Epithelial cell of esophagus (primary cell): ENCODE measurements around the gene SHOC1.
"Not testable (repeated sequence)": the region's sequence is repeated elsewhere in the genome, so short reads cannot be mapped to it uniquely, and the experiment has no call there.

Experiments used
- DNase-seq: peaks from one replicate; pipeline ENCODE4 v3.0.0; 2010; ENCODE audit warnings: low read depth
- H3K4me3 ChIP-seq: 2 replicates; pipeline ENCODE4 v1.5.1; 2011; ENCODE audit warnings: mild to moderate bottlenecking, low read length, control low read depth
- TF ChIP-seq, protein P1 (sequence below): IDR thresholded peaks from 2 replicates; pipeline ENCODE4 v1.5.1; 2011; ENCODE audit warnings: low read depth, mild to moderate bottlenecking, low read length, control low read depth, inconsistent platforms; ENCODE audit not compliant: insufficient read depth; ENCODE audit errors: missing control alignments

SHOC1 gene

DNA sequence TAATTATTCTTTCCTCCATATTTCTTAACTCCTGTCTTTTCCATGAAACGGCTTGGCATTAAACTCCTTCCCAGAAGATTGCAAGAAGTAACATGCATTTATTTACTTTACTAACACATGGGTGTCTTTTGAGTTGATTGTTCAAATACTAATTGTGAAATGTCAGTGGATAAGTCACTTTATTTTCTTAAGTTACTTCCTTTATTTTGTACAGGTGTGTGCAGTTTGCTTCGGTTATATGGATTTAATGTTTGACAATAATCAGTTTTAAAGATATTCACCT is 761 bp upstream of the SHOC1 start:
- H3K4me3 ChIP-seq = peak overlapping the region; percentile 46
- TF ChIP-seq, protein P1, sequence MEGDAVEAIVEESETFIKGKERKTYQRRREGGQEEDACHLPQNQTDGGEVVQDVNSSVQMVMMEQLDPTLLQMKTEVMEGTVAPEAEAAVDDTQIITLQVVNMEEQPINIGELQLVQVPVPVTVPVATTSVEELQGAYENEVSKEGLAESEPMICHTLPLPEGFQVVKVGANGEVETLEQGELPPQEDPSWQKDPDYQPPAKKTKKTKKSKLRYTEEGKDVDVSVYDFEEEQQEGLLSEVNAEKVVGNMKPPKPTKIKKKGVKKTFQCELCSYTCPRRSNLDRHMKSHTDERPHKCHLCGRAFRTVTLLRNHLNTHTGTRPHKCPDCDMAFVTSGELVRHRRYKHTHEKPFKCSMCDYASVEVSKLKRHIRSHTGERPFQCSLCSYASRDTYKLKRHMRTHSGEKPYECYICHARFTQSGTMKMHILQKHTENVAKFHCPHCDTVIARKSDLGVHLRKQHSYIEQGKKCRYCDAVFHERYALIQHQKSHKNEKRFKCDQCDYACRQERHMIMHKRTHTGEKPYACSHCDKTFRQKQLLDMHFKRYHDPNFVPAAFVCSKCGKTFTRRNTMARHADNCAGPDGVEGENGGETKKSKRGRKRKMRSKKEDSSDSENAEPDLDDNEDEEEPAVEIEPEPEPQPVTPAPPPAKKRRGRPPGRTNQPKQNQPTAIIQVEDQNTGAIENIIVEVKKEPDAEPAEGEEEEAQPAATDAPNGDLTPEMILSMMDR = no peak
- DNase-seq = peak; percentile 89

DNA sequence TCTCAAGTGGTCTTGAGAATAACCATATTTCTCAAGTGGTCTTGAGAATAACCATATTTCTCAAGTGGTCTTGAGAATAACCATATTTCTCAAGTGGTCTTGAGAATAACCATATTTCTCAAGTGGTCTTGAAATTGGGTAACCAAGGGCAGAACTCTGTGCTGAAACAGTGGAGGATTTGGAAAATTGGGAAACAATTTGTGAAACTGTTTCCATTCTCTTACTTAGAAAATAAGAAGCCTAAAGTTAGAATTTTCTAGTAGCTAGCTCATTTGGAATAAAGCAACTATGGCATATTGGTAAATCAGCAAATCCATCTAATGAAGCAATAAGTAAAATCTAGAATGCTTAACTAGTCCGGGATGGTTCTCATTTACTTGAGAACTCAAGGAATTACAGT is 2.9 kb downstream of the SHOC1 start:
- DNase-seq, H3K4me3 ChIP-seq: not testable (repeated sequence)

DNA sequence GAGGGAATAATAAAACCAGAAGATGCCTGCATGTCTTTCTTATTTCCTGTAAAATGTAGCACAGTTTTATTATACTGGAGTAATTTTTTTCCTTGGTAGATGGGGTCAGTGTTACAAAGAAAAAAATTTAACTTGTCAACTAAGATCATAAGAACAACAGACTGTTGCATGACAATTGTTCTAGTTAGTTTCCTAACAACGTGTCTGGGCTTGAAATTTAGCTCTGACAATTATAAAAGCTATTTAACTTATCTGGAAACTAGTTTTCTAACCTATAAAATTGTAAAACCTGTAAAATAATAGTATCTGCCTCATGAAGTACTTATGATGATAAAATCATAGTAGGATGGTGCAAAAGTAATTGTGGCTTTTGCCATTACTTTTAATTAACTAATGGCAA is 4.9 kb downstream of the SHOC1 start:
- DNase-seq = peak; percentile 68
- no peak overlapping the region for H3K4me3 ChIP-seq
- TF ChIP-seq, protein P1 = no peak

DNA sequence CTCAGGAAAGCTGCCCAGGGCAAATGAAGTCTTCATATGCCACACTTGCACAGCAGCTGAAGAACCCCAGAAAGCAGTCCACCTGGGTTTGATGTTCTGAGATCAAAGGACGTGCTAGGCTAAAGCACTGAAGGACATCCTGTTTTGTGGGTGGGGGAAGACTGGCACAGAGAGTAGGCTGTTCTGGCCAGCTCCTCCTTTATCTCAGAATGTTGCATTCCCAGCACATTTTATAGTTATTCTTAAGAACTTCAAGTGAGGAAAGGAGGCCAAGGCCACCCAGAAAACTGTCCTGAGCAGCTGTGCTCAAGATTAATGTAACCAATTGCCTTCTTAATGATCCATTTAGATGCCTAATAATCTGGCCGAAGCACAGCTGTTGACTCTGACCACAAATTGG is 10.9 kb downstream of the SHOC1 start:
- TF ChIP-seq, protein P1 = no peak
- H3K4me3 ChIP-seq = no peak overlapping the region
- no peak for DNase-seq

DNA sequence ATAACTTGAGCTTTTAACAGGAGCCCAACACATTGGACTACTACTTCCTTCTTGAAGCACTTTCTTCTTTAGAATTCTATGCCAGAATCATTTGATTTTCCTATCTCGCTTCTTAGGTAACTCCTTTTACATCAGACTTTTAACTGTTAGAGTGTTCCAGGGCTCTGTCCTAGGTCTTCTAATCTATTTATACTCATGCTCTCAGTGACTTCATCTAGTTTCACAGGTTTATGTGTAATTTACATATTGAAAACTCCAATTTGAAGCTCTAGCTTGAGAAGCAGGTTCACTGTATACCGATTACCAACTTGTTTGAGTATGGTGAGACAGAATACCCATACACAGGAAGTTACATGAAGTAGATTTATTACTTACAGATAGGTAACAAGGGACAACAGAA is 11.3 kb downstream of the SHOC1 start:
- TF ChIP-seq, protein P1 = no peak
- H3K4me3 ChIP-seq = no peak overlapping the region
- DNase-seq = no peak

DNA sequence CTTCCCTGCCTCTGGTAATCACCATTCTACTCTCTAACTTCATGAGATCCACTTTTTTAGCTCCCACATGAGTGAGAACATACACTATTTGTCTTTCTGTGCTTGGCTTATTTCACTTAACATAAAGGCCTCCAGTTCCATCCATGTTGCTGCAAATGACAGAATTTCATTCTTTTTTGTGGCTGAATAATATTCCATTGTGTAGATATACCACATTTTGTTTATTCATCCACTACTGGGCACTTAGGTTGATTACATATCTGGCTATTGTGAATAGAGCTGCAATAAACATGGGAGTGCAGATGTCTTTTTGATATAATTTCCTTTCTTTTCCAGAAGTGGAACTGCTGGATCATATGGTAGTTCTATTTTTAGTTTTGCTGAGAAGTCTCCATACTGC is 28.7 kb downstream of the SHOC1 start:
- no peak overlapping the region for H3K4me3 ChIP-seq
- TF ChIP-seq, protein P1 = no peak
- no peak for DNase-seq

DNA sequence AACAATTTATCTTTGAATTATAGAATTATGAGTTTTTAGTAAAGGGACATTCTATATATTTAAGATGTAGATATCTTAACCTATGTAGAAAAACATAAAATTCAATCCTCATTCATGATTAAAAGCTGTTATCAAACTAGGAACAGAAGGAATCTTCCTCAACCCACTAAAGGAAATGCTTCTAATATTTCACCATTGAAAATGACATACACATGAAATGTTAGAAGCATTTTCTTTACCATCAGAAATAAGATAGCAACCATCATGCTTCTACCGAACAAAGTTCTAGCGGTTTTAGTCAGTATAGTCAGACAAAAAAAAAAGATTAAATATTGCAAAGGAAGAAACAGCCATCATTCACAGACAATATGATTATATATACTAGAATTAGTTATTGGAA is 32.2 kb downstream of the SHOC1 start:
- TF ChIP-seq, protein P1 = no peak
- DNase-seq = no peak
- H3K4me3 ChIP-seq = no peak overlapping the region
